ENCODE measurements around the gene SOBP. TPM values are rescaled to one million over a fixed set of nuclear protein-coding genes. Genes with fewer than 3 reads are reported as not detected.
A peak's percentile ranks its signal among the peaks of the same experiment; 100 is the strongest.

The SOBP gene
- total RNA-seq, 2 donors from 2014 or later, result 0.97 TPM; not detected in 1

- no peak for DNase-seq (ENCODE audit: low spot score in 2 of 2)
- Mint-ChIP-seq H3K27ac (no peak overlapping the region), H3K36me3 (no peaks in the 10 kb centered on the region), H3K9me3 (no peaks in the 10 kb centered on the region)
- no peak for ATAC-seq
Measured at GRCh38 chr6:107584726-107585125, 94.8 kb downstream of the SOBP start.

DNA sequence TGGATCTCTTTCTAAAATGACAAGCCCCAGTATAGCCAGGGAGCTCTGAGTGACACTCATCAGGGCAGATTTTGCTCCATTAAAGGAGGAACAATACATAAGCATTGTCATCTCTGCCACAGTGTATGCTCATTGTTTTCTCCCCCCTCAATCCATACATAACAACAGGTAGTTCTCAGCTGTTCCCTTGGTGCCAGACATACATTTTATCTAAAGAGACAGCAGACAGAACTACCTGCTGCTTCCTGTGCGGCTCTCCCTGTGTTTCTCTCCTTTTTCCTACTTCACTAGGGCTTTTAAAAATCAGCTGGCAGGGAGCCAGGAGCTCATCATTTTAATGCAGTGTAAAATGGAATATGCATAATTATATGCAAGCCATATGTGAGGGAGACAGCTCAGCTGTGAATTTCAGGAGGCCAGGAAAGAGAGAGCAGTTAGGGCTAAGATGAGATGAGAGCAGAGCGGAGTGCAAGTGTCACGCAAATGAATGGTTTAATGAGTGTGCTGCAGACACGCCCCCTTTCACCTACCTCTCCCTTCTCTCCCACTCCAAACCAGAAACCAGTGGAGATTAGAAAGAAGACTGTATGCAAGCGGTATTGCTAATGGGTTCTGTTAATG lies 96.0 kb downstream of the SOBP start:
- DNase-seq (ENCODE audit: low spot score in 2 of 2), result no peak
- Mint-ChIP-seq H3K36me3 (no peaks in the 10 kb centered on the region), H3K9me3 (no peaks in the 10 kb centered on the region), H3K27ac (no peak overlapping the region)
- no peak for ATAC-seq

DNA sequence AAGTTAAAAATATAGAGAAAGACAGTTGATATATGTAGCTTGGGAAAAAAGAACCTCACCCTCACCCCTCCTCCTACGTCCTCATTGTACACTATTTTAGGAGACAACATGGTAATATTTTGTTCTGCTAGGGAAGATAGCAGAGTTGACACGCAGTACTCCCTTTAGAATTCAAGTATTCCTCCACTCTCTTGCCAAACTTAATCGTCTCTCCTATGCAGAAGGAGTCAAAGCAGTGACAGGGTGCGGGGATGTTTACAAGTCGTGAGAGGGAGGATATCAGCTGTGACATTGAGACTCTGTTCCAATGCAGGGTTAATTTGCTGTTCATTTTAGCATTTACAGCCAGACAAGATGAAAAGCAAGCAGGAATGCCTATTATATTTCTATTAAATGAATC lies 97.5 kb downstream of the SOBP start:
- DNase-seq (ENCODE audit: low spot score in 2 of 2) (no peak), ATAC-seq (no peak)
- Mint-ChIP-seq H3K36me3 (no peaks in the 10 kb centered on the region), H3K9me3 (no peaks in the 10 kb centered on the region), H3K27ac (no peak overlapping the region)

- ATAC-seq (no peak), DNase-seq (ENCODE audit: low spot score in 2 of 2) (no peak)
- Mint-ChIP-seq H3K27ac (no peak overlapping the region), H3K9me3 (no peaks in the 10 kb centered on the region), H3K36me3 (no peaks in the 10 kb centered on the region)
Measured at GRCh38 chr6:107589199-107589598, 99.3 kb downstream of the SOBP start.

- Mint-ChIP-seq H3K27ac (no peak overlapping the region), H3K36me3 (no peaks in the 10 kb centered on the region), H3K9me3 (no peaks in the 10 kb centered on the region)
- no peak for ATAC-seq
- DNase-seq (ENCODE audit: low spot score in 2 of 2), result no peak
Measured at GRCh38 chr6:107589934-107590333, 100.0 kb downstream of the SOBP start.

- no peaks in the 10 kb centered on the region for H3K9me3 Mint-ChIP-seq
- H3K36me3 Mint-ChIP-seq, result no peaks in the 10 kb centered on the region
- no peak for ATAC-seq
- DNase-seq (ENCODE audit: low spot score in 2 of 2), result no peak
- H3K27ac Mint-ChIP-seq, result no peak overlapping the region
Measured at GRCh38 chr6:107590378-107590777, 100.5 kb downstream of the SOBP start.

DNA sequence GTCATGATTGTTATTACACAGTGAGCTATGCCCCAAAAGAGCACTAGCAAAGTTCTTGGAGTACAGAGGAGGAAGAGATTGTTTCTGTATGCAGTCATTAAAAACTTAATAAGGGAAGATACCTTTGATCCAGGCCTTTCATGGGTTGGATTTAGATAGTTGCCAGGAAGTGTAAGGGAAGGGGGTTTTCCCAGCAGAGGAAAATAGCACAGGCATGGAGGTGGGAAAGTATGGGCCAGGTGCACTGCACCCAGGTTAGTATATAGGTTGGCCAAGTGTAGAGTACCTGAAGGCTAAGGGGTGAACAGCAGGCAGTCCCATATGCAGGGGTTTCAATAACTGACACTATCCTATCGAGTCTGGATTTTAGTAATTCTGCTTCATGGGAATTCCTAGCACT lies 101.4 kb downstream of the SOBP start:
- Mint-ChIP-seq H3K9me3 (no peaks in the 10 kb centered on the region), H3K36me3 (no peaks in the 10 kb centered on the region), H3K27ac (no peak overlapping the region)
- ATAC-seq (no peak), DNase-seq (ENCODE audit: low spot score in 2 of 2) (no peak)

DNA sequence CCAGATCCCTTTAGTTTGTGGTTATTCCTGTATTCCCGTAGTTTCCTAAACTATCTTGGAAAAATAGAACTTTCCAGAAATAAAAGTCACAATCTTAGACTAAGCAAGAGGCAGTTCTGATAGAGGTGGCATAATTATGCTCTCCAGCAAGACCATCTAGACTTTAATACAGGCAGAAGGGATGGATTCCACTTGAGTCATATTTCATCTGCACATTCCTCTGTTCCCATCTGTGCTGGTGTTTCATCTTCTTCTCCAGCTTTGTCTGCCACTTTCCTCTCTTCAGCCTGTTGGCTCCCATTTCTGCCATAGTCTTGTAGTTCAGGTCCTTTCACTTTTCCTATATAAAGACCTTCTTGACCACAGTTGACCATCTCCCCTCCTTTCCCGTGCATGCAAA lies 102.9 kb downstream of the SOBP start:
- H3K27ac Mint-ChIP-seq, result no peak overlapping the region
- ATAC-seq (no peak), DNase-seq (ENCODE audit: low spot score in 2 of 2) (no peak)
- H3K9me3 Mint-ChIP-seq, result no peaks in the 10 kb centered on the region
- H3K36me3 Mint-ChIP-seq, result no peaks in the 10 kb centered on the region

GRCh38 chr6:107594736-107595135 lies 104.8 kb downstream of the SOBP start:
- Mint-ChIP-seq H3K27ac (no peak overlapping the region), H3K9me3 (no peaks in the 10 kb centered on the region), H3K36me3 (no peaks in the 10 kb centered on the region)
- ATAC-seq (no peak), DNase-seq (ENCODE audit: low spot score in 2 of 2) (no peak)

GRCh38 chr6:107598091-107598490 lies 108.2 kb downstream of the SOBP start:
- no peaks in the 10 kb centered on the region for H3K9me3 Mint-ChIP-seq
- H3K36me3 Mint-ChIP-seq, result no peaks in the 10 kb centered on the region
- DNase-seq (ENCODE audit: low spot score in 2 of 2) (no peak), ATAC-seq (no peak)
- no peak overlapping the region for H3K27ac Mint-ChIP-seq

DNA sequence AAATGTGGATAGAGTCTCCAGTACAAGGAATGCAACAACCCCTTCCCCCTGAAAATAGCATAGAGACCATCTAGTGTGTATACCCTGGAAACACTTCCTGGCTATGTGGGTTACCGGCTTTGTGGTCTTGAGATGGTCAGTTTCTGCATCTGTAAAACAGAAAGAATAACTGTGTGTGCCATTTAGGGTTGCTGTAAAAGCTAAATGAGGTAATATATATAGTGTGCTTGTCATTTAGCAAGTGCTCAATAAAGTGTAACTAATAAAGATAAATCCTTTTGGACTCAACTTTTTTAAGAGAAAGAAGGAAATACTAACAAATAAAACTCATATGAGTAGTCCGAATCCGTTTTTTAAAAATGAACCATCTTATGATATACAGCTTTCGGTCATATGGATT lies 109.1 kb downstream of the SOBP start:
- ATAC-seq (no peak), DNase-seq (ENCODE audit: low spot score in 2 of 2) (no peak)
- no peaks in the 10 kb centered on the region for H3K36me3 Mint-ChIP-seq
- no peaks in the 10 kb centered on the region for H3K9me3 Mint-ChIP-seq
- no peak overlapping the region for H3K27ac Mint-ChIP-seq

DNA sequence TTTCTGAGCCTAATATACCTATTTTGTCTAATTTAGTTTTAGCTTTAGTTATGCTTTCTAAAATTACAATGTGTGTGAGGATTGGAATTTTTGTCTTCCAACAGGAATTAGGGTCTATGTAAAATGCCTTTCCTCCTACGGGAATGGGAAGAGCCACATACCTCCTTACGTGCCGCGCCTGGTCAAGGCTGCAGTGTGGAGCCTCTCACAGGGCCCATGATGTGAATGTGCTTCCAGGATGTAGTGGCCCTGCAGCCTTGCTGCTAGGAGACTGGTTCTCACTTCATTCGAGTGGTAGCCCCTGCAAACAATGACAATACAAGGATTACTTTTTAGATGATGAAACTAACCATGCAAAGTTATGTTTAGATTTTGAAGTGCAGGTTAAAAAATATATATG lies 110.2 kb downstream of the SOBP start:
- Mint-ChIP-seq H3K9me3 (no peaks in the 10 kb centered on the region), H3K36me3 (no peaks in the 10 kb centered on the region), H3K27ac (no peak overlapping the region)
- no peak for ATAC-seq
- no peak for DNase-seq (ENCODE audit: low spot score in 2 of 2)

DNA sequence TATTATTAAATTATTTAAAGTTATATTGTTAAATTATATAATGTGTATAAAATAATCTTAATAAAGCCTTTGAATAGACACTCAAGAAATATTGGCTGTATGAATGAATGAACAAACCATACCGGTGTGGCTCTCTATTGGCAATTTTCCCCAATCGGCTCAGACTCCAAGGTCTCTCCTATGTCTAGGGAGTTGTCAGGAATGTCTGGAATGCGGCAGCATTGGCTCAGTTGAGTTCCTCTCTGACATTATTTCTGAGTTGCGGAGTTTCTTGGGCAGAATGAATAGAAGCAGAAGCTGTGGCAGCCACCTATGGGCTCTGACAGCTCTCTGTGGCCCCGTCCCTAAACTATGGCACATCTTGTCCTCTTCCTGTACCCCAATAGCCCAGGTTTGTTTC lies 111.0 kb downstream of the SOBP start:
- DNase-seq (ENCODE audit: low spot score in 2 of 2) (no peak), ATAC-seq (no peak)
- no peaks in the 10 kb centered on the region for H3K36me3 Mint-ChIP-seq
- H3K27ac Mint-ChIP-seq, result no peak overlapping the region
- no peaks in the 10 kb centered on the region for H3K9me3 Mint-ChIP-seq

DNA sequence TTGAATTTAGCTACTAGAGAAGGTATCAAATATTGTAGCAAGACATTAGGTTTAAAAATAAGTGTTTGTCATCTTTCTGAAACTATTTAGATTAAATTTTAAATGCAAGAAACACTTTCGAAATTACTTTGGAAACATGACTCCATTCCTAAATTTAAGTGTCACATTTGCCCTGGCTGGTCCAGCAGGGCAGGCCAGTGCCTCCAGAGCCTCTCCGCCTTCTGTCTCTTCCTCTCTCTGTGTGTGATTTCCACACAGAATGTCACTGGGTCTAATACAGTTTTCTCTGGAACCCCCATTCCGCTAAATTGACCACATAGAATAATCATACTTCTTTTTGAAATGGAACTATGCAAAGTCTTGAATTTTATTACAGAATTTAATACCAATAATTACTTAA lies 111.5 kb downstream of the SOBP start:
- Mint-ChIP-seq H3K9me3 (no peaks in the 10 kb centered on the region), H3K27ac (no peak overlapping the region), H3K36me3 (no peaks in the 10 kb centered on the region)
- ATAC-seq, result no peak
- no peak for DNase-seq (ENCODE audit: low spot score in 2 of 2)

DNA sequence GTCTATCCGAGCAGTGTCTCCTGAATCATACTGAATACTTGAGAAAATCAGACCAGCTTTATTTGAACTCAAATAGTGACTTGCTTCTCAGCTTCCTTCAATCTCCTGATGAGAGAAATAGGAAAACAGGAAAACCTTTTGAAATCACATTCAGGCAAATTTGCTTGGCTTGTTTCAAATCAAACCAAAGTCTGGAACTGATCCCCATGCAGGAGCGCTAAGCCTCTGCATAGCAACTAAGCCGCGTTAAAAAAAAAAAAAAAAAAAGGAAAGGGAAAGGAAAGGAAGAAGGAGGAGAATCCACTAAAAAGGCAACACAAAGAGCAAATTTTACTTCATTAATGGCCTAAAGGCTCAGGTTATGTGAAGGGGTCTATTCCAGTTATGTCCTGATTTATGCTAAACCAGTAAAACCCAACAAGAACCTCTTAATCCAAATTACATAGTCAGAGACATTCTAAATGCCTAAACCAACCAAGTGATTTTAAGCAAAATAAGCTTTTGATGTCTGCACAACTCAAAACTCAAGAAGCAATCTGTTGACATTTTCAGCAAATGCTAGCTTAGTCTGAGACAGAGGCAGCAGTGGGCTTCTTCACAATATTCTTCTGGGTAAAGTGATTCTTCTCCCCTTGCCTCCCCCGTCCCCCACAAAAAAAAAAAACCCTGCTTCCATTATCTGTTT lies 112.5 kb downstream of the SOBP start:
- H3K9me3 Mint-ChIP-seq, result no peaks in the 10 kb centered on the region
- peak overlapping the region in 1 of 2 donors; percentile 79 for H3K27ac Mint-ChIP-seq
- H3K36me3 Mint-ChIP-seq, result no peaks in the 10 kb centered on the region
- no peak for ATAC-seq
- DNase-seq (ENCODE audit: low spot score in 2 of 2), result no peak

DNA sequence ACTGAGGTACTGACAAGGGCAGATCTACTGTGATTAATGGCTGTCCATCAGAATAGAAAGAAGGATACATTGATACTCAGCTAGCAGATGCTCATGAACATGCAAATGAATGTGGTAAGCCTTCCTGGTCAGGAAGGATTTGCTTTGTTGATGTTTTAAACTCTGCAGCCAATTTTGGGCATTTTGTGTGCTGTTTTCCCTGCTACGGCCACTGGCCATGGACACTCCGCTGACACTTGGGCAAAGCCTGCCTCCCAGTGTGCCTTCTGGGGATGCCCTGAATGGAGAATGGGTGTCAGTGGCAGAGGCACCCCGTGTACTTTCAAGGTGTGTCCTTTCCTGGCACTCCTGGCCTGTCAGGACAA lies 113.1 kb downstream of the SOBP start:
- DNase-seq (ENCODE audit: low spot score in 2 of 2) (no peak), ATAC-seq (no peak)
- Mint-ChIP-seq H3K9me3 (no peaks in the 10 kb centered on the region), H3K27ac (no peak overlapping the region), H3K36me3 (no peaks in the 10 kb centered on the region)

GRCh38 chr6:107604549-107604948 lies 114.6 kb downstream of the SOBP start:
- Mint-ChIP-seq H3K27ac (no peak overlapping the region), H3K9me3 (no peaks in the 10 kb centered on the region), H3K36me3 (no peaks in the 10 kb centered on the region)
- DNase-seq (ENCODE audit: low spot score in 2 of 2) (no peak), ATAC-seq (no peak)

DNA sequence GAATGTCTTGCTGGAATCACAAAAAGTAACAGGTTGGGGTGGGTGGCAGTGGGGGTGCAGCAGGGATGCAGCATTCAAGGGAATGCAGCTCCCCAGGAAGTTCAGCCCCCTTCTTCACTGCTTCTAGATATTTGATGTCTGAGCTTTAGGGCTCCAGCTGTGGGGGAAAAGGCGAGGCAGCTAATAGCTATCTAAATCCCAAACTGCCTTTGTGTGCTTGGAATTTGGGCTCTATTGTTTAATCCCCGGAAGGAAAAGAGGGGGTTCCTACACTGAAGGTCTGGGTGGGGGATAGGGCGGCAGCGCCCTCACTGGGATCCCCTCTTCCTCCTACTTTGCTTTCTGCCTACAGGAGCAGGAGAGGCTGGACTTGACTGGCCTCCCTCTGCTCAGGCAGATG lies 116.5 kb downstream of the SOBP start:
- ATAC-seq (no peak), DNase-seq (ENCODE audit: low spot score in 2 of 2) (no peak)
- no peak overlapping the region for H3K27ac Mint-ChIP-seq
- H3K9me3 Mint-ChIP-seq, result no peaks in the 10 kb centered on the region
- no peaks in the 10 kb centered on the region for H3K36me3 Mint-ChIP-seq
